CD4-positive, CD25-positive, alpha-beta regulatory T cell (primary cell): Measurements from ENCODE around the gene SIRT7. TPM values are rescaled to one million over a fixed set of nuclear protein-coding genes. Genes with fewer than 3 reads are reported as not detected.

ENCODE experiments used
- ATAC-seq, 2 donors: fragments of 150-1000 bp; cut with Tn5 transposase; one replicate each; pipeline ENCODE4 v1.10.0; 2021; ENCODE audit warnings: low read depth in 2 of 2, moderate number of reproducible peaks in 2 of 2, moderate library complexity in 1 of 2
- DNase-seq, 3 donors: peaks; one replicate each; pipeline versions ENCODE4 v3.0.0 to v3.0.0-alpha.2; 2012 to 2022; ENCODE audit warnings: mixed read lengths in 1 of 3
- H3K27ac ChIP-seq: one replicate; pipeline ENCODE4 v1.7.0; 2013; ENCODE audit warnings: mild to moderate bottlenecking, low read length; ENCODE audit not compliant: insufficient read depth, poor library complexity, severe bottlenecking
- H3K27me3 ChIP-seq: one replicate; pipeline ENCODE4 v1.7.0; 2013; ENCODE audit warnings: low read length; ENCODE audit not compliant: control insufficient read depth, insufficient read depth
- H3K36me3 ChIP-seq: one replicate; pipeline ENCODE4 v1.7.0; 2013; ENCODE audit warnings: mild to moderate bottlenecking, low read length, moderate library complexity; ENCODE audit not compliant: control insufficient read depth, insufficient read depth
- H3K4me1 ChIP-seq: 2 replicates; pipeline ENCODE4 v1.7.0; 2013; ENCODE audit warnings: mild to moderate bottlenecking, low read length; ENCODE audit not compliant: insufficient read depth, control insufficient read depth, poor library complexity, severe bottlenecking
- H3K4me3 ChIP-seq: one replicate; pipeline ENCODE4 v1.7.0; 2013; ENCODE audit warnings: low read depth, mild to moderate bottlenecking, low read length, moderate library complexity
- H3K9me3 ChIP-seq, 2 experiments: 1 replicate in 1 of 2; 2 replicates in 1 of 2; pipeline ENCODE4 v1.7.0; 2013; ENCODE audit warnings: low read length in 2 of 2, mild to moderate bottlenecking in 1 of 2, moderate library complexity in 1 of 2; ENCODE audit not compliant: control insufficient read depth in 2 of 2
- H3K27ac Mint-ChIP-seq, 3 donors: one replicate each; pipeline ENCODE4 v1.8.0; 2020 to 2022; ENCODE audit warnings: mild to moderate bottlenecking in 3 of 3, mixed read lengths in 3 of 3, moderate library complexity in 2 of 3
- H3K27me3 Mint-ChIP-seq: one replicate; pipeline ENCODE4 v1.8.0; 2022; ENCODE audit warnings: mild to moderate bottlenecking, mixed read lengths
- H3K36me3 Mint-ChIP-seq: one replicate; pipeline ENCODE4 v1.8.0; 2020; ENCODE audit warnings: mixed read lengths
- H3K4me1 Mint-ChIP-seq, 4 donors: one replicate each; pipeline ENCODE4 v1.8.0; 2020 to 2022; ENCODE audit warnings: mixed read lengths in 4 of 4, mild to moderate bottlenecking in 1 of 4
- H3K4me3 Mint-ChIP-seq, 4 donors: one replicate each; pipeline ENCODE4 v1.8.0; 2020 to 2022; ENCODE audit warnings: mild to moderate bottlenecking in 4 of 4, mixed read lengths in 4 of 4, moderate library complexity in 3 of 4
- H3K9me3 Mint-ChIP-seq, 7 donors: one replicate each; pipeline ENCODE4 v1.8.0; 2020 to 2022; ENCODE audit warnings: mixed read lengths in 7 of 7, mild to moderate bottlenecking in 3 of 7, moderate library complexity in 2 of 7
- polyA plus RNA-seq, 4 donors: library from polyadenylated mRNA; unstranded; fragments of 300-500 nt; fragmentation: Illumina TruSeq; gene quantifications; one replicate each; pipeline ENCODE4 v1.2.3, GENCODE V29; 2021
- total RNA-seq: library from RNA; stranded (reverse); gene quantifications from one replicate; pipeline ENCODE4 v1.2.3, GENCODE V29; 2022

The SIRT7 gene
- total and polyA plus RNA-seq, 5 donors from 2014 or later = 35.9 to 78.1 (median 42.1) TPM

GRCh38 chr17:81904600-81905423, 13.2 kb downstream of the SIRT7 start:
- no peak overlapping the region for H3K4me3 Mint-ChIP-seq
- Histone ChIP-seq H3K9me3 (no peaks in the 10 kb centered on the region), H3K4me3 (no peak overlapping the region), H3K27me3 (no peaks in the 10 kb centered on the region), H3K36me3 (peaks cover 7% of the 10 kb centered on the region), H3K4me1 (peaks cover 14% of the 10 kb centered on the region), H3K27ac (no peak overlapping the region)
- peaks cover 0 to 12% (median 3%) of the 10 kb centered on the region in 4 donors for H3K4me1 Mint-ChIP-seq
- no peaks in the 10 kb centered on the region for H3K9me3 Mint-ChIP-seq
- H3K36me3 Mint-ChIP-seq = peaks cover 12% of the 10 kb centered on the region
- DNase-seq = no peak
- peaks cover 9% of the 10 kb centered on the region for H3K27me3 Mint-ChIP-seq
- no peak for ATAC-seq
- H3K27ac Mint-ChIP-seq = no peak overlapping the region

DNA sequence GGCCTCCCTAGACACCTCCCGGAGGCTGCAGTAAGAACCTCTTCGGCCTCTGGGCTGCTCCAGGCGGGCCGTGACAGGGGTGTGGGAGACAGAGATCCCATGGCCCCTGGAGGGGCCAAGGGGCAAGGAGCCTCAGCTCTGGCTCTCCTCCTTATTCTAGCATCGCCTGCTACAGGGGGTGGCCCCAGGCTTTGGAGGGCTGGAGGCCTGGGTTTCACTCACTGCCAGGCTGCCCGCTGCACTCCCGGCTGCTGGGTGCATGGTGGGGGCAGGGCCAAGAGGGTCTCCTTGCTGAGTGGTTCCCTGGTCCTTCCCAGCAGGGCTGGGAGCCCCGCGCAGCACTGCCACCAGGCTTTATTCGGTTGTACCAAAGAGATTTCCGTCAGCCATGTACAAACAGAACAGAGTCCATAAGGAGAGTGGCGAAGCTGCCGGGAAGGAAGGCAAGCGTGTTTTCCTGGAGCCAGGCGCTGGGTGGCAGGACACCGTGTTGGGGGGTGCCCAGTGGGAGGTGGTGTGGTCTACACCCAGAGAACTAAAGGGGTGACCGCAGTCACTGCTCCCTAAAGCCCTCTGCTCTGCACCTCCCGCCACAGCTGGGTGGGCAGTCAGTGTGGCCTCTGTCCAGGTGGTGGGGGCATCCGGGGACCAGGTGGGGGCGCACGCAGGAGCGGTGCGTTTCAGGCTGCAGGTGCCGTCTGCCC, 13.9 kb downstream of the SIRT7 start:
- Mint-ChIP-seq H3K9me3 (no peaks in the 10 kb centered on the region), H3K27ac (no peak overlapping the region), H3K36me3 (peaks cover 13% of the 10 kb centered on the region), H3K27me3 (peaks cover 9% of the 10 kb centered on the region), H3K4me1 (peaks cover 0 to 10% (median 3%) of the 10 kb centered on the region in 4 donors), H3K4me3 (no peak overlapping the region)
- Histone ChIP-seq H3K9me3 (no peaks in the 10 kb centered on the region), H3K27ac (no peak overlapping the region), H3K4me3 (no peak overlapping the region), H3K36me3 (peaks cover 10% of the 10 kb centered on the region), H3K4me1 (peaks cover 12% of the 10 kb centered on the region), H3K27me3 (no peaks in the 10 kb centered on the region)
- ATAC-seq = no peak
- no peak for DNase-seq

- Histone ChIP-seq H3K9me3 (no peaks in the 10 kb centered on the region), H3K27ac (no peak overlapping the region), H3K36me3 (peaks cover 16% of the 10 kb centered on the region), H3K4me3 (no peak overlapping the region), H3K27me3 (no peaks in the 10 kb centered on the region), H3K4me1 (peaks cover 12% of the 10 kb centered on the region)
- H3K27me3 Mint-ChIP-seq = peaks cover 9% of the 10 kb centered on the region
- H3K27ac Mint-ChIP-seq = no peak overlapping the region
- ATAC-seq (no peak), DNase-seq (no peak)
- H3K9me3 Mint-ChIP-seq = no peaks in the 10 kb centered on the region
- peaks cover 0 to 10% (median 3%) of the 10 kb centered on the region in 4 donors for H3K4me1 Mint-ChIP-seq
- H3K36me3 Mint-ChIP-seq = peaks cover 13% of the 10 kb centered on the region
- H3K4me3 Mint-ChIP-seq = no peak overlapping the region
These were observed 14.6 kb downstream of the SIRT7 start for GRCh38 chr17:81903415-81903831.

- no peaks in the 10 kb centered on the region for H3K9me3 ChIP-seq
- H3K36me3 Mint-ChIP-seq = peaks cover 14% of the 10 kb centered on the region
- no peak overlapping the region for H3K27ac Mint-ChIP-seq
- peaks cover 12% of the 10 kb centered on the region for H3K4me1 ChIP-seq
- no peaks in the 10 kb centered on the region for H3K9me3 Mint-ChIP-seq
- DNase-seq = peak in 1 of 3 donors; percentile 36
- H3K4me1 Mint-ChIP-seq = peaks cover 0 to 10% (median 3%) of the 10 kb centered on the region in 4 donors
- no peak overlapping the region for H3K4me3 ChIP-seq
- ATAC-seq = peak; percentile 8 to 29
- peaks cover 9% of the 10 kb centered on the region for H3K27me3 Mint-ChIP-seq
- H3K27me3 ChIP-seq = no peaks in the 10 kb centered on the region
- H3K36me3 ChIP-seq = peaks cover 22% of the 10 kb centered on the region
- H3K4me3 Mint-ChIP-seq = no peak overlapping the region
- H3K27ac ChIP-seq = no peak overlapping the region
These were observed 15.1 kb downstream of the SIRT7 start for GRCh38 chr17:81902653-81903414.

GRCh38 chr17:81902023-81902652, 15.8 kb downstream of the SIRT7 start, which contains the start of gene NPB:
TSS of gene NPB (plus strand) at chr17:81902238. CDS start at chr17:81902278, 40 bp downstream.
- H3K27me3 Mint-ChIP-seq = peaks cover 9% of the 10 kb centered on the region
- H3K36me3 Mint-ChIP-seq = peaks cover 17% of the 10 kb centered on the region
- no peak within 1 kb of the TSS for H3K27ac Mint-ChIP-seq
- H3K27ac ChIP-seq = no peak within 1 kb of the TSS
- peak in 1 of 3 donors; percentile 20 for DNase-seq
- H3K9me3 Mint-ChIP-seq = no peaks in the 10 kb centered on the region
- no peaks in the 10 kb centered on the region for H3K9me3 ChIP-seq
- peaks cover 0 to 10% (median 3%) of the 10 kb centered on the region in 4 donors for H3K4me1 Mint-ChIP-seq
- peaks cover 12% of the 10 kb centered on the region for H3K4me1 ChIP-seq
- no peaks in the 10 kb centered on the region for H3K27me3 ChIP-seq
- H3K36me3 ChIP-seq = peaks cover 29% of the 10 kb centered on the region
- H3K4me3 Mint-ChIP-seq = peak within 1 kb of the TSS in 1 of 4 donors; percentile 46
- peak in 1 of 2 donors; percentile 45 for ATAC-seq
- no peak within 1 kb of the TSS for H3K4me3 ChIP-seq

DNA sequence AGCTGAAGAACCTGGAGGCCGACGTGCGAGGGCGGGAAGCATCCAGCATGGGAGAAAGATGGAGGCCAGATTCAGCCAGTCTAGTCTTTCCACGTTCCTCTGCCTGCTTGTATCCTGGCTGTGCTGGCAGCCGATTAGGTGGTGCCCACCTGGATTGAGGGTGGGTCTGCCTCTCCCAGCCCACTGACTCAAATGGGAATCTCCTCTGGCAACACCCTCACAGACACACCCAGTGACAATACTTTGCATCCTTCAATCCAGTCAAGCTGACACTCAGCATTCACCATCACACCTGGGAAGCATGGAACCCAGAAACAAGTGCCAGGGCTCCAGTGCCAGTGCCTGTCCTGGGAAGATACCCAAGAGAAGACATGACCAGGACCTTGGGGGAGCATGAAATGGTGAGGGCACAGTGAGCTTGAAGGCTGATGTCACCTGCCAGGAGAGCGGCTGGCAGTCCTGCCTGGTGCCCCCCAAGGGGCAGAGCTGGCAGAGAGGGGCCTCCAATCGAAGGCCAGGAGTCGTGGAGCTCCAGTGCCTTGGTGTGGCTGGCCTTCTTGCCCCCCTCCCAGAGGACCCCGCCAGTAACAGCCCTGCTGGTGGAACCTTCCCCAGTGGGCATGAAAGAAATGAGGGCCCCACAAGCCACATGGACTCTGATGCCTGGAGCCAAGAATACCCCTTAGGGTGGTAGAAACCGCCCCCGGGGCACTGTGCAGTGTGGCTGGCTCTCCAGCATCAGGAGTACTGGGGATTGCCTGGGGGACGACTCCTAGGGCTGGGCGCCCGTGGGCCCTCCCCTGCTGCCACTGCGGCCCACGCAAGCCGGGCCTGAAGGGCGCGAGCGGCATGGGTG, 16.6 kb downstream of the SIRT7 start:
- Histone ChIP-seq H3K4me3 (no peak overlapping the region), H3K36me3 (peaks cover 33% of the 10 kb centered on the region), H3K9me3 (no peaks in the 10 kb centered on the region), H3K4me1 (peaks cover 12% of the 10 kb centered on the region), H3K27me3 (no peaks in the 10 kb centered on the region), H3K27ac (no peak overlapping the region)
- Mint-ChIP-seq H3K4me3 (peak overlapping the region in 3 of 4 donors; percentile 45 to 55 (median 54)), H3K9me3 (no peaks in the 10 kb centered on the region), H3K27me3 (peaks cover 9% of the 10 kb centered on the region), H3K4me1 (peaks cover 0 to 10% (median 3%) of the 10 kb centered on the region in 4 donors), H3K27ac (no peak overlapping the region), H3K36me3 (peaks cover 17% of the 10 kb centered on the region)
- no peak for ATAC-seq
- DNase-seq = no peak
